GM19328 (cell line): ENCODE data around the gene SPATA45.
"Not testable (repeated sequence)": the region's sequence is repeated elsewhere in the genome, so short reads cannot be mapped to it uniquely, and the experiment has no call there.

ENCODE experiments used
- ATAC-seq: cut with Tn5 transposase; IDR thresholded peaks from one replicate; pipeline ENCODE4 v1.9.1; 2021; ENCODE audit warnings: mild to moderate bottlenecking, moderate library complexity; ENCODE audit not compliant: unreplicated experiment

The SPATA45 gene

GRCh38 chr1:212847549-212847948, at the start of gene SPATA45:
Gene SPATA45 (minus strand): TSS chr1:212847649. CDS start chr1:212836149, 11,500 bp downstream.
- ATAC-seq = no peak

GRCh38 chr1:212892108-212892507, 44.7 kb upstream of the SPATA45 start:
- no peak for ATAC-seq

GRCh38 chr1:212884592-212884991, 37.1 kb upstream of the SPATA45 start:
- ATAC-seq = no peak

- ATAC-seq = no peak
Measured at GRCh38 chr1:212879947-212880690, 32.7 kb upstream of the SPATA45 start.

GRCh38 chr1:212878418-212878817, 31.0 kb upstream of the SPATA45 start:
- ATAC-seq = no peak

GRCh38 chr1:212873518-212873917, 26.1 kb upstream of the SPATA45 start:
- ATAC-seq = peak; percentile 68

- no peak for ATAC-seq
Measured at GRCh38 chr1:212871976-212872375, 24.5 kb upstream of the SPATA45 start.

- no peak for ATAC-seq
Measured at GRCh38 chr1:212867192-212867591, 19.7 kb upstream of the SPATA45 start.

GRCh38 chr1:212864201-212864600, 16.8 kb upstream of the SPATA45 start:
- no peak for ATAC-seq

GRCh38 chr1:212863345-212863744, 15.9 kb upstream of the SPATA45 start:
- ATAC-seq = not testable (repeated sequence)

- no peak for ATAC-seq
Measured at GRCh38 chr1:212862111-212862690, 14.8 kb upstream of the SPATA45 start.

- ATAC-seq = no peak
Measured at GRCh38 chr1:212860713-212861581, 13.5 kb upstream of the SPATA45 start.

GRCh38 chr1:212858461-212859265, 11.2 kb upstream of the SPATA45 start:
- peak; percentile 11 for ATAC-seq

GRCh38 chr1:212857992-212858460, 10.6 kb upstream of the SPATA45 start, which contains the start of gene FLVCR1:
Gene FLVCR1 (plus strand): TSS chr1:212858275. CDS start chr1:212858453, 178 bp downstream.
- peak; percentile 96 for ATAC-seq

GRCh38 chr1:212856755-212857154, 9.3 kb upstream of the SPATA45 start:
- no peak for ATAC-seq

- ATAC-seq = no peak
Measured at GRCh38 chr1:212853658-212854057, 6.2 kb upstream of the SPATA45 start.

GRCh38 chr1:212852105-212852688, 4.7 kb upstream of the SPATA45 start:
- ATAC-seq = no peak

- not testable (repeated sequence) for ATAC-seq
Measured at GRCh38 chr1:212844521-212844920, 2.9 kb downstream of the SPATA45 start.

GRCh38 chr1:212838145-212838544, 9.3 kb downstream of the SPATA45 start:
- ATAC-seq = no peak
